Neural cell (in vitro differentiated cells): ENCODE data around the gene KCNH2.

ENCODE experiments used
- EP300 ChIP-seq: fragments of 450-650 bp; conservative IDR thresholded peaks from 2 replicates; pipeline ENCODE4 v1.6.1; 2014; ENCODE audit warnings: antibody characterized with exemption, mild to moderate bottlenecking, moderate library complexity; ENCODE audit not compliant: poor library complexity, severe bottlenecking
- EZH2 ChIP-seq: fragments of 200-600, 300-800 bp; shearing (Covaris generic), sonication (generic); IDR thresholded peaks from 2 replicates; pipeline ENCODE4 v1.6.1; 2014; ENCODE audit warnings: antibody characterized with exemption, low read length, borderline replicate concordance, mild to moderate bottlenecking; ENCODE audit not compliant: insufficient read depth, poor library complexity, severe bottlenecking
- MXI1 ChIP-seq: fragments of 450-650 bp; conservative IDR thresholded peaks from 2 replicates; pipeline ENCODE4 v1.6.1; 2014; ENCODE audit warnings: antibody characterized with exemption, mild to moderate bottlenecking; ENCODE audit not compliant: poor library complexity, severe bottlenecking
- RAD21 ChIP-seq: fragments of 450-650 bp; conservative IDR thresholded peaks from 2 replicates; pipeline ENCODE4 v1.6.1; 2014; ENCODE audit warnings: antibody characterized with exemption, mild to moderate bottlenecking, moderate library complexity
- SMC3 ChIP-seq: fragments of 450-650 bp; conservative IDR thresholded peaks from 2 replicates; pipeline ENCODE4 v1.6.1; 2014; ENCODE audit warnings: antibody characterized with exemption, mild to moderate bottlenecking, moderate library complexity; ENCODE audit not compliant: poor library complexity
- TAF1 ChIP-seq: IDR thresholded peaks from 2 replicates; pipeline ENCODE4 v1.6.1; 2012; ENCODE audit warnings: low read depth
- TF ChIP-seq, protein P1 (sequence below): fragments of 450-650 bp; IDR thresholded peaks from 2 replicates; pipeline ENCODE4 v1.5.1; 2014; ENCODE audit warnings: antibody characterized with exemption, mild to moderate bottlenecking, moderate library complexity; ENCODE audit not compliant: poor library complexity, severe bottlenecking

DNA sequence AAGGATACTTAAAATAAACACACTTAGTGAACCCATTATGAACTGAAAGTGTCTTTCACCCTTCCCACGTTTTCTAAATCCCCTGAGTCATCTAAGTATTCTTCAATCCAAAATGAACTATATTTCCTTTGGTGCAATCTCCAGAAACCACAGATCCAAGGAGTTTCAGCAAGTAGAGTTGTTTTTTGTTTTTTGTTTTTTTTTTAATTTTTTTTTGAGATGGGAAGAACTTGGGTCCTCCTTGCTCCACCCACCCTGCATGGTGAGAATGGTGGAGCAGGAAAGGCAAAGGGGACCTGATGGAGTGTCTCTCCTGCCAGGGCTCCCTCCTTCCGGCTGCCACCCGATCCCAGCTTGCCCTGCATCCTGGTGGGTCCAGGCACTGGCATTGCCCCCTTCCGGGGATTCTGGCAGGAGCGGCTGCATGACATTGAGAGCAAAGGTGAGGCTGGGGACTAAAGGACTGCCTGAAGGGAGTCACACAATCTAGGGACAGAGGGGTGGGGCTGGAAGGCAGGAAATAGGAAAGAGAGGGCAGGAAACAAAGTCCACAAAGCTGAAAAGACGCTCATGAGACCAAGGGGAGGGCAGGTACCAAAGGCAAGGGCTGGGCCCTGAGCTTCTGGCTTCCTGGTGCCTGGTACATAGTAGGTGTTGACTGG, 34.0 kb upstream of the KCNH2 start:
- TF ChIP-seq, protein P1, sequence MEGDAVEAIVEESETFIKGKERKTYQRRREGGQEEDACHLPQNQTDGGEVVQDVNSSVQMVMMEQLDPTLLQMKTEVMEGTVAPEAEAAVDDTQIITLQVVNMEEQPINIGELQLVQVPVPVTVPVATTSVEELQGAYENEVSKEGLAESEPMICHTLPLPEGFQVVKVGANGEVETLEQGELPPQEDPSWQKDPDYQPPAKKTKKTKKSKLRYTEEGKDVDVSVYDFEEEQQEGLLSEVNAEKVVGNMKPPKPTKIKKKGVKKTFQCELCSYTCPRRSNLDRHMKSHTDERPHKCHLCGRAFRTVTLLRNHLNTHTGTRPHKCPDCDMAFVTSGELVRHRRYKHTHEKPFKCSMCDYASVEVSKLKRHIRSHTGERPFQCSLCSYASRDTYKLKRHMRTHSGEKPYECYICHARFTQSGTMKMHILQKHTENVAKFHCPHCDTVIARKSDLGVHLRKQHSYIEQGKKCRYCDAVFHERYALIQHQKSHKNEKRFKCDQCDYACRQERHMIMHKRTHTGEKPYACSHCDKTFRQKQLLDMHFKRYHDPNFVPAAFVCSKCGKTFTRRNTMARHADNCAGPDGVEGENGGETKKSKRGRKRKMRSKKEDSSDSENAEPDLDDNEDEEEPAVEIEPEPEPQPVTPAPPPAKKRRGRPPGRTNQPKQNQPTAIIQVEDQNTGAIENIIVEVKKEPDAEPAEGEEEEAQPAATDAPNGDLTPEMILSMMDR = no peak
- TF ChIP-seq EZH2 = no peak
- TF ChIP-seq MXI1 = no peak
- TF ChIP-seq EP300 = no peak
- no peak for TF ChIP-seq SMC3
- TF ChIP-seq RAD21 = no peak
- no peak for TF ChIP-seq TAF1
